Measurements from ENCODE around the gene RAB11FIP4.
A peak's percentile ranks its signal among the peaks of the same experiment; 100 is the strongest.

Gene RAB11FIP4

DNA sequence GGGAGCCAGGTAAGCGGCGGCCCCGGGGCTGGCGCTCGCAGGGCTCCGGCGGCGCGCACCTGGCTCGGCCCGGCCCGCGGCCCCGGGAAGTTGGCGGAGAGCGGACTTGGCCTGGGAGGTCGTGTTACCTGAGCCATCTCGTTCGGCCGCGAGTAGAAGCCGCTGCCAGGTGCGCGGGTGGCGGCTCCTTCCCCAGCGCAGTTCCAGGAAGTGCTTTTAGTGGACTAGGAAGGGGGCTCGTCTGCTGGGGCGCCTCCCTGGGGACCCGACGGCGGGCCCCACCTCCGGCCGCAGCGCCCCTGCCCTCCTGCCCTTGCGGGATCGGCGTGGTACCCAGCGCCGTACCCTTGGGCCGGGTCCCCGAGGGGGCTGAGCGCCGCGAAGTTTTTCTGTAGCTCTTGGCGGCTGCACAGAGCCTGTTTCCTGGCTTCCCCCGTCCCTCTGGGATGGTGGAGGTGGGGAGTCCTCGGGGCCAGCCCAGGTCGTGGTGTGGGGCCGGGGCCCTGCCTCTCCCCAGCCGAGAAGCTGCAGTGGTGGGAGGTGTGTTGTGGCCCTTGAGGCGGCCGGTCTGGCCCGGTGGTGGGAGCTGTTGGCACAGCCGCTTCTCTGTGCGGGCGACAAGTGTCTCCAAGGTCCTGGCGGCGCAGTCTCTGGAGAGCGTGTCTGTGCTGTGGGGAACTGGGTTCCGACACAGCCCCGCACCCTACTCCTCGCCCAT is 96.9 kb downstream of the RAB11FIP4 start:
- DNase-seq: peak in 1 of 2 experiments; percentile 12

DNA sequence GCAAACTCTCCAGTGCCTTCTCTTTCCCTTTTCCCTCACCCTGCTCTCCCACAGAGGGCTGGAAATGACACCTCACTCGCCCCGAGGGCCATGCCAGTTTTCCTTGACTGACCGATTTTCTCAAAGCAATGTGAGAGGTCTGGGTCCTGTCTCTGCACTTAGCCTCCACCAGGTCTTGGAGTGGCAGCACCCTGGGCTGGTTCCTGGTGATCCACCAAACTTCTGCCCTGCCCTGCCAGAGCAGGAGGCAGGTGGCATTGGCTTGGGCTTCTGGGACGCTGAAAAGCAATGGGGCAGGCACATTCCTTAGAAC is 97.5 kb downstream of the RAB11FIP4 start:
- no peak for DNase-seq

- DNase-seq: peak in 1 of 2 experiments; percentile 15
Measured at GRCh38 chr17:31489295-31490018, 98.0 kb downstream of the RAB11FIP4 start.

GRCh38 chr17:31490019-31490650 is 98.7 kb downstream of the RAB11FIP4 start:
- DNase-seq: no peak

- no peak for DNase-seq
Measured at GRCh38 chr17:31490671-31491375, 99.3 kb downstream of the RAB11FIP4 start.

DNA sequence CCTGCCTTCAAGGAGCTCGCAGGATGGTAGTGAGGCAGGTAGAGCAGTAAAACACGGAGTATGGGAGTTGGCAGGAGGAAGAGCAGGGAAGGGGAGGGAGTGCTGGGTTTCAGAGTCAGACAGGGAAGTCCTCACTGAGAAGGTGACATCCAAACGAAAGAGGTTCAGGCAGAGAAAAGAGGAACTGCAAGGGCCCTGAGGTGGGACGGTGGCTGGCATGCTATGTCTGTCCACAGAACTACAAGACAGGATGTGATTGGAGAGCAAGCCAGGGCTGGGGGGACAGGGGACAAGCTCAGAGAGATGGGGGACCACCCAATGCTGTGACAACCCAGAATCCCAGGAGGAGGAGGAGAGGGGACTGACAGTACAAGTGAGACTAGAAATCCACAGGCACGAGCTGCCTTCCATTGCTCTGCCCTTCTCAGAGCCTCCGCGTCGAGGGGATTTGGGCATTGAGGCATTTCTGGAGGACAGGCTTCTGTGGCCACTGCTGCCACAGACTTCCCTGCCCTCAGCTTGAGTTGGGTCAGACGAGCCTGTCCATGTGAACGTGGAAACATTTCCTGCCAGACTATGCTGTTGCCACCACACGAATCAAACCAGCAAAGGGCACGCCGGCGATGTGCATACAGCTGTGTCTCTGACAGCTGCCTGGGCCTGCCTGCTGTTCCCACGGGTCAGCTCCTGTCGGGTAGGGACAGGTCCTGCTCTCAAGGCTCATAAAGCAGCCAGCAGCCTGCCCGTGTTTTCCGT is 100.1 kb downstream of the RAB11FIP4 start:
- DNase-seq: no peak

- no peak for DNase-seq
Measured at GRCh38 chr17:31492206-31492605, 100.7 kb downstream of the RAB11FIP4 start.

DNA sequence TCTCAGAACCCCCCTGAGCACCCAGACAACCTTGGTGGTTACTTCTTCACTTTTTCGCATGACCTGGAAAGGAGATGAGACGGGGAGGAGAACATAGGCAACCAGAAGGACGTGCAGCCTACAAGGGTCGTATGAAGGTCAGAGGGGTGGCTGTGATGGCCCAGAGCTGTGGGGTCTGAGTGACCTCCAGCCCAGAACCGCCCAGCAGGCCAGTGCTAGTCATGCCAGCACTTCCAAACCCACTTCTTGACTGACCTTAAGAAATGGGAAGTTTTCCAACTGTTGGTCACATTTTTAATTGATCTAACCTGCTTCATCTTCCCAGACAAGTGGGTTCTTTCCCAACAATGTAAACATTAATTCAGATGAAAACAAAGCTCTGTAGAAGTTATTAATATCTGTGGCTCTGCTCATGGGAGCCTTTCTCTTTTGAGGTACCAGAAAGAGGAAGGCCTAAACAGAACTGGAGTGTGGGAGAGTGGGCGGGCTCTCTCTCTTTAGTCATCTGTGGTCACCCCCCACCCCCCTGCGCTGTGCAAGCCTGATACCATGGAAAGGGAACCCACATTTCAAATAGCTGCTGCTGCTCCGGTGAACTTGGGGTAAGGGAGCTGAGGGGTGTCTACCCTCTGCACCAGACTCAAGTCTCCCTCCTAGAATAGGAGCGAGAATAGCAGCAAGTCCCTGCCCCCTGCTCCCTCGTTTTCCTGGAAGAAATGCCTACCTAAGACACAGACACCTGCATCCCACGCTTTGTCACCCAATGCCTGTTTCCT is 101.6 kb downstream of the RAB11FIP4 start:
- peak; percentile 71 to 83 for DNase-seq

GRCh38 chr17:31493656-31494155 is 102.2 kb downstream of the RAB11FIP4 start:
- no peak for DNase-seq

GRCh38 chr17:31494259-31495021 is 103.0 kb downstream of the RAB11FIP4 start:
- DNase-seq: peak in 1 of 2 experiments; percentile 73

- no peak for DNase-seq
Measured at GRCh38 chr17:31495022-31495885, 103.8 kb downstream of the RAB11FIP4 start.

DNA sequence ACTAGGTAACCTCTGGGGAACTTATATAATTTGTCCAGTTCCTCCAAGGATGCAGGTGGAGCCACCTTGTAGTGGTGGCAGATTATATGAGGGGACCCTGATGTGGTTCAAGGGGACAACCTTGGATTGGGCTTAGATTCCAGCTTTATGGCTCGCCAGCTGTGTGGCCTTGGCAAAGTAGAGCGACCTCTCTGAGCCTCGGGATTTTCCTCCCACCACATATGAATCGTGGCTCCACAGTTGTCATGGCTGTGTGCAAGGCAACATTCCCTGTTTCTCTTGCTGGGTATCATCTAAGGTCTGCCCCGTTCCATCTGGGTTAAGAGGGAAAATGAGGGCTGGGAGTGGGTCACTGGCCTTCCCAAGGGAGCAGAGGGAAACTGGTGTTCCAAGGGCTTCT is 104.6 kb downstream of the RAB11FIP4 start:
- DNase-seq: no peak

DNA sequence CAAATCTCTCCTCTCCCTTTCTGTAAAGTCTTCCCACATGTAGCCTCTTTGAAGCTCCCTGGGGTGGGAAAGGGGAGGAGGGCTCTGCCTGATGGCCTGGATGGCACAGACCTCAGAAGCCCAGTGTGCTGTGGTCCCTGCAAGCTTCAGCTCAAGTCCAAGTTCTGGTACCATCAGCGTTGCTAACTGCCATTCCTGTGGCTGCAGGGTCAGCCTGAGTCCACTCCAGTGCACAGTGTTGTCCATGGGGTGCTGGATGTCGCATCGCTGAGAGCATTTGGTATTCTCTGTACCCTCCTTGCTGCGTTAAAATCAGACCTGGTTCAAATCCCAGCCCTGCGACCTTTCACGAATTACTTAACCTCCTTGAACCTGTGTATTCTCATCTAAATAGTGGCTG is 105.1 kb downstream of the RAB11FIP4 start:
- no peak for DNase-seq

DNA sequence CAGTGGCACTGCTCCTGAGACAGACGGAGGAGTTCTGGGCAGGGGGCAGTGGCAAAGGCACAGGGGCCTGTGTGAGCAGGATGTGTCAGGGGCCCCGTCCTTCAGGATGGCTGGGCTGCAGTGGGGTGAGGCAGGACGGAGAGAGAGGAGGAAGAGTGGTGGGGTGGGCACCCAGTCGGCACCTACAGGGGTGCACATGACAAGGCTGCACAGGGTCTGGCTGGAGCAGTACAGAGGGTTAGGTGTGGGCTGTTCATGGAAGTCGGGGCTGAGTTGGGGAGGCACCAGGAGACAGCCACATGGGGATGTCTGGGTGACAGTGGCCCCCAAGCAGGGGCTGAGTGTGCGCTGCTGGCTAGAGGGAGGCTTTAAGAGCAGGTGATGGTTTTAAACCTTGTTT is 106.0 kb downstream of the RAB11FIP4 start:
- no peak for DNase-seq

GRCh38 chr17:31497994-31498826 is 106.7 kb downstream of the RAB11FIP4 start:
- no peak for DNase-seq

DNA sequence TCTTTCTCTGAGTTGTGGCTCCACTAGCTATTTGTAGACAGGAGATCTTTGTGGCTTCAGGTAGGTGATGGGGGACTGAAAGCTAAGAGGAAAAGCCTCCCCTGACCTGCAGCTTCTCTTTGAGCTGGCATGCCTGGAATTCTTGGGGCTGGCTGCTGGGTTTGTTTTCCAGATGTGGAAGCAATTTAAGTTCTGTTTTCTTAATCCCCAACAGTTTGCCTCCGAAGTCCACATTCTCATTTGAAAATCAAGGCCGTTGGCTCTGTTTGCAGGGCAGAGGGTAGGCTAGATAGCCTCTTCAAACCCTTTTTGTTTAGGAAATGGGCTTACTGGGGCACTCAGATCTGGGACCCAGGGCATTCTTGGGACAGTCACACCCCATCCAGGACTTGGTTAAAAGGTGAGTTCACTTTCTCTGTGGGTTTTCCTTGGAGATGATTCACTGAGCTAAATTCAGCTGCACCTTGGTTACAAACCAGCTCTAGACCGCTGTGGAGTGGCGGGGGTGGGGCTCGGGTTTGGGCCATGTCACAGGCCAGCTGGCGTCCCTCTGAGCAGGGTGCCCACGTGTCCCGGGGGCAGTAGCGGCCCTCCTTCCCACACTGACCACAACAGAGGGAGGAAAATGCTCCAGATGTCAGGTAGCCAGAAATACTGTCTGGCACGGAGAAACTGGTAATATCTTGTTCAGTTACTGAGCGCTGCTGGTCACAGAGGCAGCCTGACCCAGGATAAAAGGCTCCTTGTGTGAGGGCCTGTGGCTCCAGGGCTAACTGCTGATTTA is 108.5 kb downstream of the RAB11FIP4 start:
- DNase-seq: no peak

GRCh38 chr17:31506517-31506916 is 115.0 kb downstream of the RAB11FIP4 start:
- DNase-seq: no peak

All from stimulated activated CD4-positive, alpha-beta T cell treated with anti-CD3 and anti-CD28 coated beads, Interleukin-4, amount 100 ng/mL, for 4 hours (primary cell).